ENCODE results near the gene LAX1. TPM values are rescaled to one million over a fixed set of nuclear protein-coding genes. Genes with fewer than 3 reads are reported as not detected.
A peak's percentile ranks its signal among the peaks of the same experiment; 100 is the strongest.
"Not testable (repeated sequence)": the region's sequence is repeated elsewhere in the genome, so short reads cannot be mapped to it uniquely, and the experiment has no call there.

The LAX1 gene
- total RNA-seq, 1 experiment from 2014 or later = not detected

DNA sequence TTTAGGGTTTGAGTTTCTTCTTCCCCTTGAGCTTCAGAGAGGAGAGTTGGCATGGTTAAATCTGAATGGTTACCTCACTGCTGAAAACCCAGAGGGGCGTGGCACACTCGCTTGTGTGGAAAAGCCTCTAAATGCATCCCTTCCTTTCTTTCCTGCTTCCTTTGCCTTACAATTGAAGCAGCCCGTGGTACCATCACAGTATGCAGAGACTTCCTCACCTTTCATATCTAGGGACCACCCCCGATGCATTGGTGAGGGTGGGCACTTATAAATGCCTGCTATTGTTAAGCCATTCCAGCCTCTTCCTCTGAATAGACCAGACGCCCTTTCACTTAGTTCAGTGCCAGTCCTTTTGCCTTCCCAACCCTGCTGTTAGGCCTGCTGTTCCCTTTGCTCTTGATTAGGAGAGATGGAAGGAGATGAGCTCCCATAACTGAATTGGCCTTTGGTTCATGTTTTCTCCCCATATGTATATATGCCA lies 21.9 kb upstream of the LAX1 start:
- no peak overlapping the region for H3K4me3 Mint-ChIP-seq (ENCODE audit: unreplicated experiment)
- DNase-seq (ENCODE audit: unreplicated experiment) = no peak
- H3K27ac Mint-ChIP-seq (ENCODE audit: low read depth, unreplicated experiment) = no peak overlapping the region
- POLR2A ChIA-PET = interaction anchor here (0.6 to 1.7 kb wide), 4 partner anchors 51 to 117 kb away, joined by 3 to 6 read pairs (median 3); no protein-coding TSS in a partner anchor
- TF ChIP-seq, protein P1, sequence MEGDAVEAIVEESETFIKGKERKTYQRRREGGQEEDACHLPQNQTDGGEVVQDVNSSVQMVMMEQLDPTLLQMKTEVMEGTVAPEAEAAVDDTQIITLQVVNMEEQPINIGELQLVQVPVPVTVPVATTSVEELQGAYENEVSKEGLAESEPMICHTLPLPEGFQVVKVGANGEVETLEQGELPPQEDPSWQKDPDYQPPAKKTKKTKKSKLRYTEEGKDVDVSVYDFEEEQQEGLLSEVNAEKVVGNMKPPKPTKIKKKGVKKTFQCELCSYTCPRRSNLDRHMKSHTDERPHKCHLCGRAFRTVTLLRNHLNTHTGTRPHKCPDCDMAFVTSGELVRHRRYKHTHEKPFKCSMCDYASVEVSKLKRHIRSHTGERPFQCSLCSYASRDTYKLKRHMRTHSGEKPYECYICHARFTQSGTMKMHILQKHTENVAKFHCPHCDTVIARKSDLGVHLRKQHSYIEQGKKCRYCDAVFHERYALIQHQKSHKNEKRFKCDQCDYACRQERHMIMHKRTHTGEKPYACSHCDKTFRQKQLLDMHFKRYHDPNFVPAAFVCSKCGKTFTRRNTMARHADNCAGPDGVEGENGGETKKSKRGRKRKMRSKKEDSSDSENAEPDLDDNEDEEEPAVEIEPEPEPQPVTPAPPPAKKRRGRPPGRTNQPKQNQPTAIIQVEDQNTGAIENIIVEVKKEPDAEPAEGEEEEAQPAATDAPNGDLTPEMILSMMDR (IDR thresholded peaks at IDR 0.05; ENCODE audit: unreplicated experiment) = no peak
- H3K36me3 Mint-ChIP-seq (ENCODE audit: insufficient read depth, unreplicated experiment) = peaks cover 11% of the 10 kb centered on the region
- H3K9me3 Mint-ChIP-seq (ENCODE audit: unreplicated experiment) = no peaks in the 10 kb centered on the region
- BruUV-seq (replicated peaks) = no TSS peak
- no peaks in the 10 kb centered on the region for H3K4me1 Mint-ChIP-seq (ENCODE audit: insufficient read depth, unreplicated experiment)
- H3K27me3 Mint-ChIP-seq (ENCODE audit: insufficient read depth, unreplicated experiment) = no peaks in the 10 kb centered on the region
- CTCF ChIA-PET = interaction anchor here (0.6 to 2.1 kb wide), 7 partner anchors 18 to 476 kb away, joined by 3 to 6 read pairs (median 3); no protein-coding TSS in a partner anchor
- intact Hi-C loops (cut with micrococcal nuclease) = no loop called here

DNA sequence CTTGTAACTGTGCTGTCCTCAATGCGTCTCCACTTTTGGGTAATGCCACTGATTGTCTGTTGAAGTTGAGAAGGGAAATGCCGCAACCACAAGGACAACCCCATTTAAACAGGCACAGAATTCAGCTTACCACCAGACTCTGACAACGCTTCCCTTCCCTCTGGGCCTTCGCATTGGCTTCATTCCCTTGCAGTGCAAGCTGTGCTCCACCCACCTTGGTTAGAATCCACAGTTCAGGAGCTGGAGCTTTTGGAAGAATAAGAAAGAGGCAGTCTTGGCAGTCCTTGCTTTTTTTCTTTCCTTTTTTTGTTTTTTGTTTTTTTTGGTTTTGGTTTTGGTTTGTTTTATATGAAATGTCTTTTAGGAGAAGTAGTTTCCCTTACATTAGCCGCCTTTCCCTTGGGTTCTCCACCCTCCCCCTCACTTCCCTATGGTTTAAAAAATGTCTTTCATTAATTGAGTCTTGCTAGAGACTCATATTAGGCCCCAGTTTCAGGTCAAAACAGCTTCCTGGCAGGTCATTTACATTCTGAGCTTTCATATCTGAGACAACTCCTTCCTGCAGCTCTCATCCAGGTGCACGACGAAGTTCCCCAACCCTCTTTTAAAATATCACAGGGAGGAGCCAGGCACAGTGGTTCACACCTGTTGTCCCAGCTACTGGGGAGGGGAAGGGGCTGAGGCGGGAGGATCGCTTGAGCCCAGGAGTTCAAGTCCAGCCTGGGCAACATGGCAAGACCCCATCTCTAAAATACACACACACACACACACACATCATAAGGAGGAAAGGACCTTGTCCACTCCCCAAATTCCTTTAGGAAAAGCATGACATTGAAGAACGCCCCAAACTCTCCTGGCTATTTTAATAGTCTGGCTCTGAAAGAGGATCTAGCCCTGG lies 20.7 kb upstream of the LAX1 start:
- no TSS peak for BruUV-seq (replicated peaks)
- Mint-ChIP-seq H3K9me3 (ENCODE audit: unreplicated experiment) (no peaks in the 10 kb centered on the region), H3K36me3 (ENCODE audit: insufficient read depth, unreplicated experiment) (peaks cover 8% of the 10 kb centered on the region), H3K4me3 (ENCODE audit: unreplicated experiment) (no peak overlapping the region), H3K27ac (ENCODE audit: low read depth, unreplicated experiment) (no peak overlapping the region), H3K4me1 (ENCODE audit: insufficient read depth, unreplicated experiment) (no peaks in the 10 kb centered on the region), H3K27me3 (ENCODE audit: insufficient read depth, unreplicated experiment) (no peaks in the 10 kb centered on the region)
- intact Hi-C loops (cut with micrococcal nuclease) = no loop called here
- TF ChIP-seq, protein P1 (IDR thresholded peaks at IDR 0.05; ENCODE audit: unreplicated experiment) = no peak
- ChIA-PET POLR2A (interaction anchor here (1.1 to 1.4 kb wide), 3 partner anchors 11 to 52 kb away, joined by 5 to 6 read pairs (median 6); no protein-coding TSS in a partner anchor), CTCF (interaction anchor here (0.7 to 2.1 kb wide), 4 partner anchors 20 to 128 kb away, joined by 3 to 6 read pairs (median 4); no protein-coding TSS in a partner anchor)
- DNase-seq (ENCODE audit: unreplicated experiment) = no peak

DNA sequence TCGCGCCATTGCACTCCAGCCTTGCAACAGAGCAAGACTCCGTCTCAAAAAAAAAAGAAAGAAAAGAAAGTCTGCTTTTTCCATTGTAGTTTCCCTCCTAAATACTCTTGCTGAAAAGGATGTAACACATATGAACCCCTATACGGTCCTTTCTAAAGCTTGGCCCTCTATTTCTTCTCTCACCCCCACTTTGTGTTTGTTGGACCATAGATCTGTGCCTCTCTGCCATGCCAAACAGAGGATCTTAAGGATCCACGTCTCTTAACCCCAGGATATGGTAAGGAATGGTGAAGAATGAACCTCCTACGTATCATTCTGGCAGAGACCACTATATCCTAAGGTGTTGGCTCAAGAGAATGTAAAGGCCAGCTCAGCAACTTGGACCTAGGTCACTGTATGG lies 18.7 kb upstream of the LAX1 start:
- ChIA-PET POLR2A (no interaction called here), CTCF (interaction anchor here (0.6 to 2.3 kb wide), 4 partner anchors 19 to 55 kb away, joined by 4 to 7 read pairs (median 5); partner anchors contain the start of gene LAX1)
- no peak for DNase-seq (ENCODE audit: unreplicated experiment)
- Mint-ChIP-seq H3K36me3 (ENCODE audit: insufficient read depth, unreplicated experiment) (no peaks in the 10 kb centered on the region), H3K4me1 (ENCODE audit: insufficient read depth, unreplicated experiment) (peaks cover 8% of the 10 kb centered on the region), H3K27me3 (ENCODE audit: insufficient read depth, unreplicated experiment) (no peaks in the 10 kb centered on the region), H3K4me3 (ENCODE audit: unreplicated experiment) (no peak overlapping the region), H3K9me3 (ENCODE audit: unreplicated experiment) (no peaks in the 10 kb centered on the region), H3K27ac (ENCODE audit: low read depth, unreplicated experiment) (no peak overlapping the region)
- no TSS peak for BruUV-seq (replicated peaks)
- TF ChIP-seq, protein P1 (IDR thresholded peaks at IDR 0.05; ENCODE audit: unreplicated experiment) = no peak
- intact Hi-C loops (cut with micrococcal nuclease) = no loop called here

DNA sequence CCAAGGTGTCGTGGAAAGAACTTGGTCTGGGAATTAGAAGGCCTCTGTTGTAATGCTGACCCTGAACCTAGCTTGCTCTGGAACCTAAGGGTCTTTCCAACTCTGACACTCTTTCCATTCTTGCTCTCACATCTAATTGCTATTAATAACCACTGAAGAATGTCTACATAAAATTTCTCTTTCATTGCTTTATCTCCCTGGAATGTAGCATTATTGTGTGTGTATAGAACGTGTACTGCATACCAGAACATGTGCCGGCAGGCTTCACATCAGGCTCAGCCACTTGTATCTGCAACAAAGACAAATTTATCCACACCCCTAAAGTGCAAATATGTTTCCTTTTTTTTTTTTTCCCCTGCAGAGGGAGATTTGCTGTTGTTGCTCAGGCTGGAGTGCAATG lies 13.9 kb upstream of the LAX1 start:
- ChIA-PET POLR2A (interaction anchor here (0.6 to 3.8 kb wide), 14 partner anchors 9 to 719 kb away, joined by 3 to 30 read pairs (median 4); partner anchors contain the start of gene ATP2B4), CTCF (interaction anchor here (0.6 to 2.1 kb wide), 23 partner anchors 9 to 484 kb away, joined by 3 to 7 read pairs (median 3); no protein-coding TSS in a partner anchor)
- intact Hi-C loops (cut with micrococcal nuclease) = loop anchor here (2.0 to 5.0 kb wide), 2 partner anchors 18 to 46 kb away; partner anchors contain the start of genes ZBED6 and ZC3H11A
- Mint-ChIP-seq H3K4me3 (ENCODE audit: unreplicated experiment) (no peak overlapping the region), H3K9me3 (ENCODE audit: unreplicated experiment) (no peaks in the 10 kb centered on the region), H3K27ac (ENCODE audit: low read depth, unreplicated experiment) (peak overlapping the region; percentile 60), H3K27me3 (ENCODE audit: insufficient read depth, unreplicated experiment) (no peaks in the 10 kb centered on the region), H3K36me3 (ENCODE audit: insufficient read depth, unreplicated experiment) (no peaks in the 10 kb centered on the region), H3K4me1 (ENCODE audit: insufficient read depth, unreplicated experiment) (peaks cover 20% of the 10 kb centered on the region)
- DNase-seq (ENCODE audit: unreplicated experiment) = peak; percentile 61
- no TSS peak for BruUV-seq (replicated peaks)
- TF ChIP-seq, protein P1 (IDR thresholded peaks at IDR 0.05; ENCODE audit: unreplicated experiment) = no peak

DNA sequence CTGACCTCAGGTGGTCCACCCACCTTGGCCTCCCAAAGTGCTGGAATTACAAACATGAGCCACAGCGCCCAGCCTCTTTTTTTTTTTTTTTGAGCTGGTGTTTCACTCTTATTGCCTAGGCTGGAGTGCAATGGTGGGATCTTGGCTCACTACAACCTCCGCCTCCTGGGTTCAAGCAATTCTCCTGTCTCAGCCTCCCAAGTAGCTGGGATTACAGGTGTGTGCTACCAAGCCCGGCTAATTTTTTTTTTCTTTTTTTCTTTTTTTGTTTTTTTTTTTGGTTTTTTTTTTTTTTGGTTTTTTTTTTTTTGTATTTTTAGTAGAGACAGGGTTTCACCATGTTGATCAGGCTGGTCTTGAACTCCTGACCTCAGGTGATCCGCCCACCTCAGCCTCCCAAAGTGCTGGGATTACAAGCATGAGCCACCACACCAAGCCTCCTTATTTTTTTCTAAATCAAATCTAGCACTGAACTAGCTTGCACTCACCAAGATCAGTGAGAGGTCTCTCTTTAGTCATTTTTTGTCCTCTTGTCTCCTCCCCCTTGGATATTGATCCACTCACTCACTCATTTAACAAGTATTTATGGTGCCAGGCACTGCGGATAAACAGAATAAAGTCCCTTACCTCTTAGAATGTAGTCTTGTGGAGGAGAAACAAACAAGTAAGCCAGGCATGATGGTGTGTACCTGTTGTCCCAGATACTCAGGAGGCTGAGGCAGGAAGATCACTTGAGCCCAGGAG lies 13.2 kb upstream of the LAX1 start:
- H3K27me3 Mint-ChIP-seq (ENCODE audit: insufficient read depth, unreplicated experiment); DNase-seq (ENCODE audit: unreplicated experiment); BruUV-seq (replicated peaks); H3K4me3 Mint-ChIP-seq (ENCODE audit: unreplicated experiment); H3K9me3 Mint-ChIP-seq (ENCODE audit: unreplicated experiment); H3K36me3 Mint-ChIP-seq (ENCODE audit: insufficient read depth, unreplicated experiment): not testable (repeated sequence)
- Mint-ChIP-seq H3K27ac (ENCODE audit: low read depth, unreplicated experiment) (peak overlapping the region; percentile 17), H3K4me1 (ENCODE audit: insufficient read depth, unreplicated experiment) (peaks cover 26% of the 10 kb centered on the region)
- ChIA-PET CTCF (interaction anchor here (0.6 to 1.8 kb wide), 20 partner anchors 8 to 485 kb away, joined by 3 to 5 read pairs (median 3); no protein-coding TSS in a partner anchor), POLR2A (interaction anchor here (0.6 to 3.8 kb wide), 7 partner anchors 18 to 718 kb away, joined by 3 to 30 read pairs (median 5); partner anchors contain the start of gene ATP2B4)
- intact Hi-C loops (cut with micrococcal nuclease) = loop anchor here (2.0 to 5.0 kb wide), 2 partner anchors 17 to 46 kb away; partner anchors contain the start of genes ZBED6 and ZC3H11A

Measured in MCF 10A (cell line).